Endothelial cell of hepatic sinusoid (primary cell): Measurements from ENCODE around the gene CLK1.

Experiments used
- in situ Hi-C: cut with HindIII; loops from 2 replicates; pipeline ENCODE4 v1.10.0; 2017; ENCODE audit warnings: low sequenced_read_pairs

Gene CLK1

GRCh38 chr2:200812122-200813022, 52.1 kb downstream of the CLK1 start:
- in situ Hi-C loops: no loop called here

DNA sequence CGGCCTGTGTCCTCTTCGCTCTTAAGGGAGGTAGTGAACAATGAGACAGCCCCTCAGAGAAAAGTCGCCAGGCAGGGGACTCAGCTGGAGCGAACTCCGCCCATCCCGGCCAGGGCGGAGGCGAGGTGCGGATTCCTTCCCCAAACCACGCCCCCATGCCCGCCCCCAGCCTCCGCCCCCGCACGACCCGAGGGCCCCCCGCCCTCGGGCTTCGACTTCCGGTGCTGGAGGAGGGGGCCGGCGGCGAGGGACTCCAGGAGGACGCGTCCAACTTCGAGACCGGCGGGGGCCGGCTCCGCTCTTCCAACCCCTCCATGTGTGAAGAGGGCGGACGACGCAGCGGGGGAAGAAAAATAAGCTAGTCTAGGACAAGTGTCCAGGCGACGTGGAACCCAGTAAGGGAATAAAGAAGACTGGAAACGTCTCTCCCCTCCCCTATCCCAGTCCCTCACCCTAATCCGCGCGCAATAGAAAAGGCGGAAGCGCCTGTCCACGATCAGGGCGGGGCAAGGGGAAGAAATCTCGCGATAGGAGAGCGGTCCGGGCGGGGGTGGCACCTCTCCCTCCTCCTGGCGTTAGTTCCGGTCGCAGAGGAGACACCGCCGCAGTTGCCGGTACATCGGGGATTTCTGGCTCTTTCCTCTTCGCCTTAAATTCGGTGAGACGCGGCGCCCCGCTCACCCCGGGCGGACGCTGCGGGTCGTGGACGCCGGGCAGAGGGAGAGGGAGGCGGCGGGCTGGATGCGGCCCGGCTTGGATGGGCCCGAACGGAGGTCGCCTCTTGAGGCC, 52.9 kb downstream of the CLK1 start, which contains the start of gene BZW1:
TSS of gene BZW1 (plus strand) at position 578 of the 789 bp plus-strand sequence. CDS start 1,308 bp downstream, outside the sequence.
- in situ Hi-C loops: no loop called here

- in situ Hi-C loops: no loop called here
Observed at GRCh38 chr2:200810998-200811332, 53.5 kb downstream of the CLK1 start.

DNA sequence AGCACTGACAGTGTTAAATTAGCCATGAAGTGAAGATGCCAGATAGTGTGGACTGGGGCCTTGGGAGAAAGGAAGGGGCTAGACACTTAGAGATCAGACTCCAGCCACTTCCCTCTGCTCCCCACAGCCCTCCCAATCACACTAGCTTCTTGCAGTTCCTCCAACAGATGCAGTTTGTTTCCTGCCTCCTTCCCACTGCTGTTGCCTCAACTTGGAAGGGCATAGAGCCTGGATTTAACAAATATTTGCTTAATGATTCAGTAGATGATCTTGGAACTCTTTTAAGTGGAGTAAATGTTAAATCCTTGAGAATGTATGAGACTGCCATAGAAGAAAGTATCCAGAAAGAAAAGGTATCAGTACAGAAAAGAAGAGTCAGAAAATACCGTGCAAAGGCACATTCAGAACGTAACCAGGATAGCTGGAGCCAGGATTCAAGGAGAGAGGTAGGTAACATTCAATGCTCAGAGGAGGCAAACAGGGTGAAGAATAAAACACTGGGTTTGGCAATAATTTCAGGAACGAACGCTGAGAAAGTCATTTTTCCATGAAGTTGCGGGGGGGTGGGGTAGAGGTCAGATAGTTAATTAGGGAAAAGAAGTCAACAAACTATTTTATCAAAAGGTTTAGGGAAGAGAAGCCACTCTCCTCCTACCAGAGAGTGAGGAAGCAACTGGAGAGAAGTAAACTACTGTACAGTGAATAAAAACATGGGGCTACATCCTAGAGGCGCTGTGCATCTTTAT, 54.0 kb downstream of the CLK1 start:
- in situ Hi-C loops: no loop called here

- in situ Hi-C loops: loop anchor here (5.0 kb wide), 1 partner anchor 102 kb away; no protein-coding TSS in a partner anchor
Observed at GRCh38 chr2:200809506-200810251, 54.8 kb downstream of the CLK1 start.
